Endothelial cell of umbilical vein (primary cell): ENCODE data around the gene CSH2.

Source experiments
- CTCF ChIP-seq, 2 donors: IDR thresholded peaks; 1 replicate in 1 of 2; 2 replicates in 1 of 2; pipeline ENCODE4 v1.5.1; 2011; ENCODE audit warnings: low read length in 2 of 2, mild to moderate bottlenecking in 2 of 2, moderate library complexity in 2 of 2, control low read depth in 1 of 2, inconsistent platforms in 1 of 2, low read depth in 1 of 2; ENCODE audit not compliant: insufficient read depth in 1 of 2; ENCODE audit errors: extremely low read depth in 1 of 2
- EZH2 ChIP-seq: IDR thresholded peaks from 2 replicates; pipeline ENCODE4 v1.6.1; 2012; ENCODE audit warnings: borderline replicate concordance, low read depth, mild to moderate bottlenecking, moderate library complexity, low read length, inconsistent platforms; ENCODE audit not compliant: severe bottlenecking
- JUN ChIP-seq: IDR thresholded peaks from 2 replicates; pipeline ENCODE4 v1.6.1; 2011; ENCODE audit warnings: borderline replicate concordance, low read depth; ENCODE audit not compliant: insufficient read length, insufficient read depth
- MAX ChIP-seq: IDR thresholded peaks from 2 replicates; pipeline ENCODE4 v1.6.1; 2011; ENCODE audit not compliant: insufficient read depth, insufficient read length
- POLR2A ChIP-seq: IDR thresholded peaks from 2 replicates; pipeline ENCODE4 v1.6.1; 2012; ENCODE audit warnings: low read depth, mild to moderate bottlenecking, control low read depth, low read length
- POLR2AphosphoS5 ChIP-seq: IDR thresholded peaks from 2 replicates; pipeline ENCODE4 v1.6.1; 2012; ENCODE audit warnings: low read depth, mild to moderate bottlenecking, control low read depth, low read length, moderate library complexity; ENCODE audit not compliant: insufficient read depth

DNA sequence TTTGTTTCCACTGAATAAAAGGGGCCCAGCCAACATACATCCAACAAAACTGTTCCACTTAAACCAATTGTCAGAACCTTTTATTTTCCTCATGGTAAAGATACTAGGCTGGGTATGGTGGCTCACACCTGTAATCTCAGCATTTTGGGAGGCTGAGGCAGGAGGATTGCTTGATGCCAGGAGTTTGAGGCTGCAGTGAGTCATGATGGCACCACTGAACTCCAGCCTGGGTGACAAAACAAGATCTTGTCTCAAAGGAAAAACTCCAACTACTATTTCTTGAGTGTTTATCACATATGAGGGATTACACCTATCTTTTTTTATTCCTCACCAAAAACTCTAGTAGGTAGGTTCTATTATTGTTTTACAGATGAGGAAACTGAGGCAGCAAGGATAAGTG, 50.9 kb downstream of the CSH2 start:
- no peak for TF ChIP-seq CTCF (IDR thresholded peaks at IDR 0.05; ENCODE audit: extremely low read depth in 1 of 2, insufficient read depth in 1 of 2, low read depth in 1 of 2, low read length in 2 of 2)
- TF ChIP-seq POLR2A = no peak
- no peak for TF ChIP-seq MAX
- no peak for TF ChIP-seq POLR2AphosphoS5
- no peak for TF ChIP-seq EZH2
- no peak for TF ChIP-seq JUN
